Parathyroid adenoma (tissue), 2 donors: ENCODE data around the gene PEX13.
A peak's percentile ranks its signal among the peaks of the same experiment; 100 is the strongest.

Source experiments
- H2AFZ ChIP-seq: fragments of 300-600 bp; sonication (generic); one replicate; pipeline ENCODE4 v1.7.0; 2017; ENCODE audit warnings: antibody characterized with exemption, mild to moderate bottlenecking
- H3K27ac ChIP-seq: fragments of 300-600 bp; sonication (generic); one replicate; pipeline ENCODE4 v1.7.0; 2017
- H3K27me3 ChIP-seq: fragments of 300-600 bp; sonication (generic); one replicate; pipeline ENCODE4 v1.7.0; 2017; ENCODE audit warnings: low read length; ENCODE audit not compliant: control insufficient read depth, insufficient read depth
- H3K36me3 ChIP-seq: fragments of 300-600 bp; sonication (generic); one replicate; pipeline ENCODE4 v1.7.0; 2017; ENCODE audit warnings: low read length; ENCODE audit not compliant: control insufficient read depth, insufficient read depth
- H3K4me1 ChIP-seq: fragments of 300-600 bp; sonication (generic); one replicate; pipeline ENCODE4 v1.7.0; 2017; ENCODE audit warnings: control low read depth
- H3K4me2 ChIP-seq: fragments of 300-600 bp; sonication (generic); one replicate; pipeline ENCODE4 v1.7.0; 2017; ENCODE audit warnings: low read length
- H3K4me3 ChIP-seq: fragments of 300-600 bp; sonication (generic); one replicate; pipeline ENCODE4 v1.7.0; 2017; ENCODE audit warnings: low read depth, low read length
- H3K79me2 ChIP-seq: fragments of 300-600 bp; sonication (generic); one replicate; pipeline ENCODE4 v1.7.0; 2017; ENCODE audit warnings: control low read depth
- H3K9ac ChIP-seq: fragments of 300-600 bp; sonication (generic); one replicate; pipeline ENCODE4 v1.7.0; 2017; ENCODE audit warnings: mild to moderate bottlenecking
- H3K9me3 ChIP-seq: fragments of 300-600 bp; sonication (generic); one replicate; pipeline ENCODE4 v1.7.0; 2017; ENCODE audit warnings: low read length; ENCODE audit not compliant: control insufficient read depth
- TF ChIP-seq, protein P1 (sequence below): fragments of 300-600 bp; sonication (generic); IDR thresholded peaks from one replicate; pipeline ENCODE4 v1.7.0; 2017; ENCODE audit warnings: antibody characterized with exemption, mild to moderate bottlenecking
- donor health status: primary hyperparathyroidism.

Gene PEX13, protein sequence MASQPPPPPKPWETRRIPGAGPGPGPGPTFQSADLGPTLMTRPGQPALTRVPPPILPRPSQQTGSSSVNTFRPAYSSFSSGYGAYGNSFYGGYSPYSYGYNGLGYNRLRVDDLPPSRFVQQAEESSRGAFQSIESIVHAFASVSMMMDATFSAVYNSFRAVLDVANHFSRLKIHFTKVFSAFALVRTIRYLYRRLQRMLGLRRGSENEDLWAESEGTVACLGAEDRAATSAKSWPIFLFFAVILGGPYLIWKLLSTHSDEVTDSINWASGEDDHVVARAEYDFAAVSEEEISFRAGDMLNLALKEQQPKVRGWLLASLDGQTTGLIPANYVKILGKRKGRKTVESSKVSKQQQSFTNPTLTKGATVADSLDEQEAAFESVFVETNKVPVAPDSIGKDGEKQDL

DNA sequence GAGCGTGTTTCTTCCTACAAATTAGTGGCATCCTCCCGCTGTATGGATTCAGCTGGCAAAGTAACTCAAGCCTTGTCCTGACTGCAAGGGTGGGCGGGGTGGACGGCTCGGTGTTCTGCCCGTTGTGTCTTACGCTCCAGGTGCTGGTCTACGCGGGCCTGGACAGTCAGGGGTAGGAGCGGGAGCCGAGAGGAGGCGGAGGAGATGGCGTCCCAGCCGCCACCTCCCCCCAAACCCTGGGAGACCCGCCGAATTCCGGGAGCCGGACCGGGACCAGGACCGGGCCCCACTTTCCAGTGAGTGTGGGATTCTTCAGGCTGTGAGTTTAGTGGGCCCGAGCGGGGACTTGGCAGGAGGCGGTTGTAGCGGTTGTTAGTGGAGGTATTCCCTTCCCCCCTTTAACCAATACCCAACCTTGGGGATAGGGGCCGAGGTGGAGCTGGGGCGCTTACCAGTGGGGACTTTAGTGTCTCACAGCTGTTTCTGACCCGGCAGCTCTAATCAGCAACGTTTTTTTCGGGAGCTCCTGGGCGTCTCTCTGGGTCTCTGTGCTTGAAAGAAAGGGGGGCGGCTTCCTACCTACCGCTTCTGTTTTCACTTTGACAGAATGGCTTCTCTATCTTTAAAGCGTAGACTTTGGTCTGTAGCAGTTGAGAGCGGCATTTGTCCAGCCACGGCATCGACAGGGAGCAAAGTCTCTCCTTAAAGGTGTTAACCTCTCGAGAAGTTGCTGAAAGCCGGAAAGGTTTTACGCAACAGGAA is at the start of gene PEX13, which contains the start of gene PUS10:
Gene PEX13 (plus strand): TSS at position 165 of the 762 bp plus-strand sequence. CDS start 40 bp downstream, at position 205.
Gene PUS10 (minus strand): TSS at position 700 of the 762 bp plus-strand sequence. CDS start 6,365 bp downstream, outside the sequence.
- peak within 1 kb of the TSS; percentile 87 for H3K4me2 ChIP-seq
- TF ChIP-seq, protein P1, sequence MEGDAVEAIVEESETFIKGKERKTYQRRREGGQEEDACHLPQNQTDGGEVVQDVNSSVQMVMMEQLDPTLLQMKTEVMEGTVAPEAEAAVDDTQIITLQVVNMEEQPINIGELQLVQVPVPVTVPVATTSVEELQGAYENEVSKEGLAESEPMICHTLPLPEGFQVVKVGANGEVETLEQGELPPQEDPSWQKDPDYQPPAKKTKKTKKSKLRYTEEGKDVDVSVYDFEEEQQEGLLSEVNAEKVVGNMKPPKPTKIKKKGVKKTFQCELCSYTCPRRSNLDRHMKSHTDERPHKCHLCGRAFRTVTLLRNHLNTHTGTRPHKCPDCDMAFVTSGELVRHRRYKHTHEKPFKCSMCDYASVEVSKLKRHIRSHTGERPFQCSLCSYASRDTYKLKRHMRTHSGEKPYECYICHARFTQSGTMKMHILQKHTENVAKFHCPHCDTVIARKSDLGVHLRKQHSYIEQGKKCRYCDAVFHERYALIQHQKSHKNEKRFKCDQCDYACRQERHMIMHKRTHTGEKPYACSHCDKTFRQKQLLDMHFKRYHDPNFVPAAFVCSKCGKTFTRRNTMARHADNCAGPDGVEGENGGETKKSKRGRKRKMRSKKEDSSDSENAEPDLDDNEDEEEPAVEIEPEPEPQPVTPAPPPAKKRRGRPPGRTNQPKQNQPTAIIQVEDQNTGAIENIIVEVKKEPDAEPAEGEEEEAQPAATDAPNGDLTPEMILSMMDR: no peak
- H3K79me2 ChIP-seq: peaks cover 29% of the 10 kb centered on the region
- peak within 1 kb of the TSS; percentile 85 for H3K27ac ChIP-seq
- H3K4me3 ChIP-seq: peak within 1 kb of the TSS; percentile 94
- H3K4me1 ChIP-seq: no peaks in the 10 kb centered on the region
- no peaks in the 10 kb centered on the region for H3K9me3 ChIP-seq
- H3K9ac ChIP-seq: peak within 1 kb of the TSS; percentile 57
- no peaks in the 10 kb centered on the region for H3K27me3 ChIP-seq
- peaks cover 5% of the 10 kb centered on the region for H3K36me3 ChIP-seq
- H2AFZ ChIP-seq: peak within 1 kb of the TSS; percentile 91

DNA sequence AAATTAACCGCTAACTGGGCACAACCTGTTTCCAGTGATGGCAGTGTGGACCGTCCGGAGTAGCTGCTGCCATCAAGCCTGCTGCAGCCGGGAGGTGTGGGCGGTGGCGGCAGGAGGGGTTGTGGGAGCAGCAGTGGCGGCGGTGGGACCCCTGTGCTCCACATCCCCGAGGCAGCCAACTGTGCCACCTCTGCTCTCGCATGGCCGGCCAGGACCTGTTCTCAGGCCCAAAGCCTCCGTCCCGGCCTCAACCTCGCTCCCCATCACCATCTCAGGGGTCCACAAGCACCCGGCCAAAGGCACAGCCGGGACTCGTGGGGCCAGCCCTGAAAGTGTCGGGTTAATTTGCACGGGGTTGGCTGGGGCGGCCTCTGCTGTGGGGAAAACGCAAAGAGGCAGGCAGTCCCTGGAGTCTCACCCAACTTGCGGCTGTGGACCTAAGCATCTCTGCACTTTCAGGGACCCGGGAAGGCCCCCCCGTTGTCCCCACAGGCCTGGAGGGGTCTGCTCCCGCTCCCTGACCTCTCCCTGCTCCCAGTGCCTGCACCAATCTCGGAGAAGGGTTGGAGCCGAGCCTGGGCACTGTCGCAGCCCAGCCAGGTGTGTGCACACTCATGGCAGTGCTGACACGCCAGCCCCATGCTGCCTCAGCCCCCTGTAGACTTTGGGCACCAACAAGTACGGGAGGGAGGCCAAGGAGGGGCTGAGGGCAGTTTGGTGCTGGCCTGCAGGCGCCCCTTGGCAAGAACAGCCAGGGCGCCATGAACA is 44.4 kb upstream of the PEX13 start:
- Histone ChIP-seq H3K27ac (no peak overlapping the region), H3K79me2 (peaks cover 2% of the 10 kb centered on the region), H3K4me2 (no peak overlapping the region), H3K27me3 (no peaks in the 10 kb centered on the region), H3K4me3 (no peak overlapping the region), H3K9ac (no peak overlapping the region), H3K4me1 (no peaks in the 10 kb centered on the region), H3K9me3 (no peaks in the 10 kb centered on the region), H3K36me3 (no peaks in the 10 kb centered on the region), H2AFZ (no peak overlapping the region)
- TF ChIP-seq, protein P1: no peak

DNA sequence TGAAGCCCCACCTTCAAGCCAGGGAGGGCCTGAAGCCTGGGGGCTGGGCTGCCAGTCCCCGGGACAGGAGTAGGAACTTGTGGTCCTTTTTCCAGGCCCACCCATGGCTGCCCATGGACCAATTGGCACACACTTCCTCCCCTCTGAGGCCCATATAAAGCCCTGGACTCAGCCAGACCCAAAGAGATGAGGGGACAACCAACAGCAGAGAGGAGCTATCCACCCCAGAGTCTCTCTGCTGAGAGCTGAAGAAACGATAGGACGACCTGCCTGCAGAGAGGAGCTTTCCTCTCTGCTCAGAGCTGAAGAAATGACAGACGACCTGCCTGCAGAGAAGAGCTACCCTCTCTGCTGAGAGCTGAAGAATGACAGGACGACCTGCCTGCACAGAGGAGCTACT is 43.8 kb upstream of the PEX13 start:
- no peaks in the 10 kb centered on the region for H3K9me3 ChIP-seq
- H2AFZ ChIP-seq: no peak overlapping the region
- TF ChIP-seq, protein P1: no peak
- no peak overlapping the region for H3K4me3 ChIP-seq
- H3K27me3 ChIP-seq: no peaks in the 10 kb centered on the region
- no peak overlapping the region for H3K9ac ChIP-seq
- peaks cover 2% of the 10 kb centered on the region for H3K79me2 ChIP-seq
- no peak overlapping the region for H3K27ac ChIP-seq
- no peaks in the 10 kb centered on the region for H3K4me1 ChIP-seq
- no peaks in the 10 kb centered on the region for H3K36me3 ChIP-seq
- H3K4me2 ChIP-seq: no peak overlapping the region

DNA sequence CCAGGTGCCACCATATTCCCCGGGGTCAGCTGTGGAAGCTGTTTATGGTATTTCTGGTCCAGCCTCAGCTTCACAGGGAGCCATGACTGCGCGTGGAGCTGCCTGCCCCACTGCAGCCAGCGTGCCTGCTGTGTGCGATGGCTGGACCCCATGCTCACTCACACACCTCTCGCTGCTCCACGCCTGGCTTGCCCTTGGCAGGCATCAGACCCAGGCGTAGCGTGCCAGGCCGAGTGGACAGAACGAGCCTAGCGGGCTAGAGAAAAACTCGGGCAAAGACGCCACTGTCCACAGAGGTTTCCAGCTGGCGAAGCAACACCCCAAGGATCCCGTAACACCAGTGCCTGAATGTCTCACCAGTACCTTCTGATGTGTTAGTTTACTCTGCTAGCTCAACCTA is 42.9 kb upstream of the PEX13 start:
- no peaks in the 10 kb centered on the region for H3K9me3 ChIP-seq
- TF ChIP-seq, protein P1: no peak
- no peak overlapping the region for H3K9ac ChIP-seq
- no peak overlapping the region for H3K27ac ChIP-seq
- H3K79me2 ChIP-seq: peaks cover 2% of the 10 kb centered on the region
- H3K4me1 ChIP-seq: no peaks in the 10 kb centered on the region
- no peak overlapping the region for H3K4me3 ChIP-seq
- H3K27me3 ChIP-seq: no peaks in the 10 kb centered on the region
- no peak overlapping the region for H3K4me2 ChIP-seq
- H3K36me3 ChIP-seq: no peaks in the 10 kb centered on the region
- H2AFZ ChIP-seq: no peak overlapping the region
